ENCODE results near the gene HNMT.

DNA sequence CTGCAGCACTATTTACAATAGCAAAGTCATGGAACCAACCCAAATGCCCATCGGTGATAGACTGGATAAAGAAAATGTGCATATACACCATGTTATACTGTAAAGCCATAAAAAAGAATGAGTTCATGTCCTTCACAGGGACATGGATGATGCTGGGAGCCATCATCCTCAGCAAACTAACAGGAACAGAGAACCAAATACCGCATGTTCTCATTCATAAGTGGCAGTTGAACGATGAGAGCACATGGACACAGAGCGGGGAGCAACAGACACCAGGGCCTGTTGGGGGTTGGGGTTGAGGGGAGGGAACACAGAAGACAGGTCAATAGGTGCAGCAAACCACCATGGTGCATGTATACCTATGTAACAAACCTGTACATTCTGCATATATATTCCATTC is 33.5 kb downstream of the HNMT start:
- TF ChIP-seq POLR2A (IDR thresholded peaks at IDR 0.05; ENCODE audit: low read depth) (no peak), EP300 (IDR thresholded peaks at IDR 0.05) (no peak), POLR2AphosphoS5 (IDR thresholded peaks at IDR 0.05) (no peak)
- TF ChIP-seq, protein P1, sequence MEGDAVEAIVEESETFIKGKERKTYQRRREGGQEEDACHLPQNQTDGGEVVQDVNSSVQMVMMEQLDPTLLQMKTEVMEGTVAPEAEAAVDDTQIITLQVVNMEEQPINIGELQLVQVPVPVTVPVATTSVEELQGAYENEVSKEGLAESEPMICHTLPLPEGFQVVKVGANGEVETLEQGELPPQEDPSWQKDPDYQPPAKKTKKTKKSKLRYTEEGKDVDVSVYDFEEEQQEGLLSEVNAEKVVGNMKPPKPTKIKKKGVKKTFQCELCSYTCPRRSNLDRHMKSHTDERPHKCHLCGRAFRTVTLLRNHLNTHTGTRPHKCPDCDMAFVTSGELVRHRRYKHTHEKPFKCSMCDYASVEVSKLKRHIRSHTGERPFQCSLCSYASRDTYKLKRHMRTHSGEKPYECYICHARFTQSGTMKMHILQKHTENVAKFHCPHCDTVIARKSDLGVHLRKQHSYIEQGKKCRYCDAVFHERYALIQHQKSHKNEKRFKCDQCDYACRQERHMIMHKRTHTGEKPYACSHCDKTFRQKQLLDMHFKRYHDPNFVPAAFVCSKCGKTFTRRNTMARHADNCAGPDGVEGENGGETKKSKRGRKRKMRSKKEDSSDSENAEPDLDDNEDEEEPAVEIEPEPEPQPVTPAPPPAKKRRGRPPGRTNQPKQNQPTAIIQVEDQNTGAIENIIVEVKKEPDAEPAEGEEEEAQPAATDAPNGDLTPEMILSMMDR (IDR thresholded peaks at IDR 0.05), result no peak
